Activated CD4-positive, alpha-beta T cell treated with anti-CD3 and anti-CD28 coated beads, Interleukin-2, amount 50 U/mL, for 24 hours (primary cell): ENCODE results near the gene CEP170B.
"Not testable (repeated sequence)": the region's sequence is repeated elsewhere in the genome, so short reads cannot be mapped to it uniquely, and the experiment has no call there.

Source experiments
- DNase-seq, 2 donors: peaks; one replicate each; pipeline ENCODE4 v3.0.0-alpha.2; 2020; ENCODE audit warnings: low read depth in 1 of 2, low spot score in 1 of 2

Gene CEP170B

GRCh38 chr14:104941508-104942365 lies 76.7 kb downstream of the CEP170B start:
- DNase-seq = no peak

GRCh38 chr14:104942586-104942985 lies 77.5 kb downstream of the CEP170B start:
- no peak for DNase-seq

GRCh38 chr14:104943216-104944015 lies 78.3 kb downstream of the CEP170B start:
- DNase-seq = not testable (repeated sequence)

DNA sequence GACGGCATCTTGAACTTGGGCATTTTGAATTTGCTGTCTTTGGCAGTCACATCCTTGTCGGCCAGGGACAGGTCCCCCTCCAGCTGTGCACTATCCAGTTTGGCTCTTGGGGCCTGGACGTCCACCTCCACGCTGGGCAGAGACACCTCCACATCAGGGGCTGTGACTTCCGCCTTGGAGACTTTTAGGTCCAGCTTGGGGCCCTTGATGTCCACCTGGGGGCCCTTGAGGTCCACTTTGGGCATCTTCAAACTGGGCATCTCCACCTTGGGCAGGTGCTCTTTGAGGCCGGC lies 78.9 kb downstream of the CEP170B start:
- not testable (repeated sequence) for DNase-seq

- DNase-seq = not testable (repeated sequence)
Measured at GRCh38 chr14:104944436-104945205, 79.6 kb downstream of the CEP170B start.

- DNase-seq = not testable (repeated sequence)
Measured at GRCh38 chr14:104945266-104945665, 80.2 kb downstream of the CEP170B start.
